MM.1S (cell line): ENCODE measurements around the gene NNT.

Source experiments
- DNase-seq: peaks from one replicate; pipeline ENCODE4 v3.0.0-alpha.2; 2015
- H2AFZ ChIP-seq: fragments of 300-600 bp; sonication (generic); 2 replicates; pipeline ENCODE4 v1.6.0; 2016; ENCODE audit warnings: antibody characterized with exemption, low read length
- H3F3A ChIP-seq: fragments of 300-600 bp; sonication (generic); 2 replicates; pipeline ENCODE4 v1.6.1; 2016; ENCODE audit warnings: mild to moderate bottlenecking, antibody characterized with exemption, low read length, moderate library complexity, mixed read lengths; ENCODE audit not compliant: insufficient read depth
- H3K27ac ChIP-seq: fragments of 300-600 bp; sonication (generic); 2 replicates; pipeline ENCODE4 v1.5.1; 2016; ENCODE audit warnings: mild to moderate bottlenecking, low read length
- H3K27me3 ChIP-seq: fragments of 300-600 bp; sonication (generic); replicated peaks from 2 replicates; pipeline ENCODE4 v1.6.0; 2016; ENCODE audit warnings: low read length; ENCODE audit not compliant: insufficient read depth
- H3K36me3 ChIP-seq: fragments of 300-600 bp; sonication (generic); replicated peaks from 2 replicates; pipeline ENCODE4 v1.6.1; 2016; ENCODE audit warnings: mild to moderate bottlenecking, low read length, mixed read lengths; ENCODE audit not compliant: insufficient read depth
- H3K4me1 ChIP-seq: fragments of 300-600 bp; sonication (generic); 2 replicates; pipeline ENCODE4 v1.6.1; 2016; ENCODE audit warnings: low read length, mixed read lengths
- H3K4me2 ChIP-seq: fragments of 300-600 bp; sonication (generic); 2 replicates; pipeline ENCODE4 v1.6.0; 2016; ENCODE audit warnings: low read depth, low read length
- H3K4me3 ChIP-seq: fragments of 300-600 bp; sonication (generic); 2 replicates; pipeline ENCODE4 v1.5.1; 2016; ENCODE audit warnings: low read length, mixed read lengths
- H3K79me2 ChIP-seq: fragments of 300-600 bp; sonication (generic); 2 replicates; pipeline ENCODE4 v1.6.1; 2016; ENCODE audit warnings: mixed run types, low read length, mixed read lengths
- H3K9ac ChIP-seq: fragments of 300-600 bp; sonication (generic); 2 replicates; pipeline ENCODE4 v1.6.1; 2016; ENCODE audit warnings: low read length, mixed read lengths
- H3K9me2 ChIP-seq: fragments of 300-600 bp; sonication (generic); replicated peaks from 2 replicates; pipeline ENCODE4 v1.6.1; 2016; ENCODE audit warnings: mild to moderate bottlenecking, low read length, mixed read lengths; ENCODE audit not compliant: insufficient read depth
- H3K9me3 ChIP-seq: fragments of 300-600 bp; sonication (generic); replicated peaks from 2 replicates; pipeline ENCODE4 v1.6.1; 2016; ENCODE audit warnings: mild to moderate bottlenecking, low read length, mixed read lengths; ENCODE audit not compliant: insufficient read depth
- H4K20me1 ChIP-seq: fragments of 300-600 bp; sonication (generic); 2 replicates; pipeline ENCODE4 v1.6.1; 2016; ENCODE audit warnings: mild to moderate bottlenecking, low read length, moderate library complexity, mixed read lengths; ENCODE audit not compliant: insufficient read depth
- CTCF ChIP-seq: fragments of 300-600 bp; sonication (generic); IDR thresholded peaks from 2 replicates; pipeline ENCODE4 v1.5.1; 2016; ENCODE audit warnings: antibody characterized with exemption, low read length, mixed read lengths
- EZH2 ChIP-seq: fragments of 300-600 bp; sonication (generic); optimal IDR thresholded peaks from 2 replicates; pipeline ENCODE3; 2017; ENCODE audit warnings: low read depth, mild to moderate bottlenecking, antibody characterized with exemption, low read length, mixed read lengths
- EZH2phosphoT487 ChIP-seq: fragments of 300-600 bp; sonication (generic); IDR thresholded peaks from 2 replicates; pipeline ENCODE4 v1.6.1; 2018; ENCODE audit warnings: antibody characterized with exemption, low read length

Gene NNT

GRCh38 chr5:43569236-43569746, 33.7 kb upstream of the NNT start:
- H3K4me3 ChIP-seq, result no peak overlapping the region
- no peaks in the 10 kb centered on the region for H3F3A ChIP-seq
- H3K4me2 ChIP-seq, result no peak overlapping the region
- H3K9me2 ChIP-seq, result no peaks in the 10 kb centered on the region
- no peak overlapping the region for H3K9ac ChIP-seq
- DNase-seq, result no peak
- H4K20me1 ChIP-seq, result no peaks in the 10 kb centered on the region
- H3K36me3 ChIP-seq, result no peaks in the 10 kb centered on the region
- H3K27me3 ChIP-seq, result no peaks in the 10 kb centered on the region
- H2AFZ ChIP-seq, result no peak overlapping the region
- H3K79me2 ChIP-seq, result no peaks in the 10 kb centered on the region
- H3K9me3 ChIP-seq, result no peaks in the 10 kb centered on the region
- no peaks in the 10 kb centered on the region; the same call in 1 of the 2 replicates for H3K4me1 ChIP-seq
- no peak overlapping the region for H3K27ac ChIP-seq
- no peak for TF ChIP-seq EZH2phosphoT487
- no peak for TF ChIP-seq EZH2
- TF ChIP-seq CTCF, result no peak

GRCh38 chr5:43570450-43571158, 32.4 kb upstream of the NNT start:
- no peak for DNase-seq
- no peaks in the 10 kb centered on the region for H3K79me2 ChIP-seq
- H3K4me2 ChIP-seq, result no peak overlapping the region
- no peaks in the 10 kb centered on the region for H3K9me3 ChIP-seq
- no peaks in the 10 kb centered on the region for H3K4me1 ChIP-seq
- H3K36me3 ChIP-seq, result no peaks in the 10 kb centered on the region
- H3K27me3 ChIP-seq, result no peaks in the 10 kb centered on the region
- TF ChIP-seq EZH2phosphoT487 (no peak), CTCF (no peak), EZH2 (no peak)
- H3K27ac ChIP-seq, result no peak overlapping the region
- H3K9ac ChIP-seq, result no peak overlapping the region
- H2AFZ ChIP-seq, result no peak overlapping the region
- no peaks in the 10 kb centered on the region for H4K20me1 ChIP-seq
- no peaks in the 10 kb centered on the region for H3F3A ChIP-seq
- no peaks in the 10 kb centered on the region for H3K9me2 ChIP-seq
- H3K4me3 ChIP-seq, result no peak overlapping the region

- no peak overlapping the region for H3K4me2 ChIP-seq
- no peak overlapping the region for H2AFZ ChIP-seq
- no peak overlapping the region for H3K27ac ChIP-seq
- H3K9me2 ChIP-seq, result no peaks in the 10 kb centered on the region
- H3K79me2 ChIP-seq, result no peaks in the 10 kb centered on the region
- DNase-seq, result no peak
- H3K36me3 ChIP-seq, result no peaks in the 10 kb centered on the region
- H3F3A ChIP-seq, result no peaks in the 10 kb centered on the region
- no peak for TF ChIP-seq EZH2
- no peak for TF ChIP-seq CTCF
- no peak for TF ChIP-seq EZH2phosphoT487
- H3K27me3 ChIP-seq, result no peaks in the 10 kb centered on the region
- no peaks in the 10 kb centered on the region for H3K4me1 ChIP-seq
- no peak overlapping the region for H3K9ac ChIP-seq
- no peak overlapping the region for H3K4me3 ChIP-seq
- no peaks in the 10 kb centered on the region for H3K9me3 ChIP-seq
- no peaks in the 10 kb centered on the region for H4K20me1 ChIP-seq
Measured at GRCh38 chr5:43571237-43571636, 31.7 kb upstream of the NNT start.
